Measurements from ENCODE around the gene MAST4. TPM values are rescaled to one million over a fixed set of nuclear protein-coding genes. Genes with fewer than 3 reads are reported as not detected.

Gene MAST4
- total RNA-seq, 1 donor from 2014 or later = 45.2 TPM

GRCh38 chr5:66896171-66896570, 300.0 kb downstream of the MAST4 start:
- DNase-seq (ENCODE audit: low spot score) = no peak

- no peak for DNase-seq (ENCODE audit: low spot score)
Observed at GRCh38 chr5:66897356-66897755, 301.2 kb downstream of the MAST4 start.

- no peak for DNase-seq (ENCODE audit: low spot score)
Observed at GRCh38 chr5:66898241-66898995, 302.2 kb downstream of the MAST4 start.

GRCh38 chr5:66903218-66903617, 307.0 kb downstream of the MAST4 start:
- no peak for DNase-seq (ENCODE audit: low spot score)

- no peak for DNase-seq (ENCODE audit: low spot score)
Observed at GRCh38 chr5:66903709-66904108, 307.5 kb downstream of the MAST4 start.

- DNase-seq (ENCODE audit: low spot score) = no peak
Observed at GRCh38 chr5:66904189-66904588, 308.0 kb downstream of the MAST4 start.

GRCh38 chr5:66906021-66906420, 309.8 kb downstream of the MAST4 start:
- DNase-seq (ENCODE audit: low spot score) = no peak

- no peak for DNase-seq (ENCODE audit: low spot score)
Observed at GRCh38 chr5:66908230-66908629, 312.0 kb downstream of the MAST4 start.

- no peak for DNase-seq (ENCODE audit: low spot score)
Observed at GRCh38 chr5:66909364-66909763, 313.2 kb downstream of the MAST4 start.

- no peak for DNase-seq (ENCODE audit: low spot score)
Observed at GRCh38 chr5:66912787-66913186, 316.6 kb downstream of the MAST4 start.

- no peak for DNase-seq (ENCODE audit: low spot score)
Observed at GRCh38 chr5:66915531-66915930, 319.3 kb downstream of the MAST4 start.

- DNase-seq (ENCODE audit: low spot score) = no peak
Observed at GRCh38 chr5:66922881-66923280, 326.7 kb downstream of the MAST4 start.

GRCh38 chr5:66923457-66923856, 327.3 kb downstream of the MAST4 start:
- no peak for DNase-seq (ENCODE audit: low spot score)

- DNase-seq (ENCODE audit: low spot score) = no peak
Observed at GRCh38 chr5:66923922-66924321, 327.7 kb downstream of the MAST4 start.

- DNase-seq (ENCODE audit: low spot score) = no peak
Observed at GRCh38 chr5:66927140-66927539, 330.9 kb downstream of the MAST4 start.

GRCh38 chr5:66929281-66929680, 333.1 kb downstream of the MAST4 start:
- no peak for DNase-seq (ENCODE audit: low spot score)

- DNase-seq (ENCODE audit: low spot score) = no peak
Observed at GRCh38 chr5:66929995-66930394, 333.8 kb downstream of the MAST4 start.

GRCh38 chr5:66931651-66932050, 335.5 kb downstream of the MAST4 start:
- no peak for DNase-seq (ENCODE audit: low spot score)

GRCh38 chr5:66932457-66932856, 336.3 kb downstream of the MAST4 start:
- no peak for DNase-seq (ENCODE audit: low spot score)

- DNase-seq (ENCODE audit: low spot score) = no peak
Observed at GRCh38 chr5:66933066-66933465, 336.9 kb downstream of the MAST4 start.

GRCh38 chr5:66939094-66939493, 342.9 kb downstream of the MAST4 start:
- no peak for DNase-seq (ENCODE audit: low spot score)

- DNase-seq (ENCODE audit: low spot score) = no peak
Observed at GRCh38 chr5:66945389-66946349, 349.5 kb downstream of the MAST4 start.

All from mesenteric fat pad (tissue), 1 donor.